MM.1S (cell line): ENCODE results near the gene PUS10.
"Not testable (repeated sequence)": the region's sequence is repeated elsewhere in the genome, so short reads cannot be mapped to it uniquely, and the experiment has no call there.

Source experiments
- DNase-seq: peaks from one replicate; pipeline ENCODE4 v3.0.0-alpha.2; 2015
- H2AFZ ChIP-seq: fragments of 300-600 bp; sonication (generic); 2 replicates; pipeline ENCODE4 v1.6.0; 2016; ENCODE audit warnings: antibody characterized with exemption, low read length
- H3F3A ChIP-seq: fragments of 300-600 bp; sonication (generic); 2 replicates; pipeline ENCODE4 v1.6.1; 2016; ENCODE audit warnings: mild to moderate bottlenecking, antibody characterized with exemption, low read length, moderate library complexity, mixed read lengths; ENCODE audit not compliant: insufficient read depth
- H3K27ac ChIP-seq: fragments of 300-600 bp; sonication (generic); 2 replicates; pipeline ENCODE4 v1.5.1; 2016; ENCODE audit warnings: mild to moderate bottlenecking, low read length
- H3K27me3 ChIP-seq: fragments of 300-600 bp; sonication (generic); replicated peaks from 2 replicates; pipeline ENCODE4 v1.6.0; 2016; ENCODE audit warnings: low read length; ENCODE audit not compliant: insufficient read depth
- H3K36me3 ChIP-seq: fragments of 300-600 bp; sonication (generic); replicated peaks from 2 replicates; pipeline ENCODE4 v1.6.1; 2016; ENCODE audit warnings: mild to moderate bottlenecking, low read length, mixed read lengths; ENCODE audit not compliant: insufficient read depth
- H3K4me1 ChIP-seq: fragments of 300-600 bp; sonication (generic); 2 replicates; pipeline ENCODE4 v1.6.1; 2016; ENCODE audit warnings: low read length, mixed read lengths
- H3K4me2 ChIP-seq: fragments of 300-600 bp; sonication (generic); 2 replicates; pipeline ENCODE4 v1.6.0; 2016; ENCODE audit warnings: low read depth, low read length
- H3K4me3 ChIP-seq: fragments of 300-600 bp; sonication (generic); 2 replicates; pipeline ENCODE4 v1.5.1; 2016; ENCODE audit warnings: low read length, mixed read lengths
- H3K79me2 ChIP-seq: fragments of 300-600 bp; sonication (generic); 2 replicates; pipeline ENCODE4 v1.6.1; 2016; ENCODE audit warnings: mixed run types, low read length, mixed read lengths
- H3K9ac ChIP-seq: fragments of 300-600 bp; sonication (generic); 2 replicates; pipeline ENCODE4 v1.6.1; 2016; ENCODE audit warnings: low read length, mixed read lengths
- H3K9me2 ChIP-seq: fragments of 300-600 bp; sonication (generic); replicated peaks from 2 replicates; pipeline ENCODE4 v1.6.1; 2016; ENCODE audit warnings: mild to moderate bottlenecking, low read length, mixed read lengths; ENCODE audit not compliant: insufficient read depth
- H3K9me3 ChIP-seq: fragments of 300-600 bp; sonication (generic); replicated peaks from 2 replicates; pipeline ENCODE4 v1.6.1; 2016; ENCODE audit warnings: mild to moderate bottlenecking, low read length, mixed read lengths; ENCODE audit not compliant: insufficient read depth
- H4K20me1 ChIP-seq: fragments of 300-600 bp; sonication (generic); 2 replicates; pipeline ENCODE4 v1.6.1; 2016; ENCODE audit warnings: mild to moderate bottlenecking, low read length, moderate library complexity, mixed read lengths; ENCODE audit not compliant: insufficient read depth
- CTCF ChIP-seq: fragments of 300-600 bp; sonication (generic); IDR thresholded peaks from 2 replicates; pipeline ENCODE4 v1.5.1; 2016; ENCODE audit warnings: antibody characterized with exemption, low read length, mixed read lengths
- EZH2 ChIP-seq: fragments of 300-600 bp; sonication (generic); optimal IDR thresholded peaks from 2 replicates; pipeline ENCODE3; 2017; ENCODE audit warnings: low read depth, mild to moderate bottlenecking, antibody characterized with exemption, low read length, mixed read lengths
- EZH2phosphoT487 ChIP-seq: fragments of 300-600 bp; sonication (generic); IDR thresholded peaks from 2 replicates; pipeline ENCODE4 v1.6.1; 2018; ENCODE audit warnings: antibody characterized with exemption, low read length

The PUS10 gene

GRCh38 chr2:61013382-61013781, 4.7 kb downstream of the PUS10 start:
- H3K4me3 ChIP-seq: no peak overlapping the region
- H3K4me1 ChIP-seq: peaks cover 7% of the 10 kb centered on the region
- TF ChIP-seq EZH2phosphoT487 (no peak), EZH2 (no peak), CTCF (no peak)
- peaks cover 22% of the 10 kb centered on the region for H3F3A ChIP-seq
- no peak overlapping the region for H2AFZ ChIP-seq
- H3K27me3 ChIP-seq: no peaks in the 10 kb centered on the region
- H3K9me3 ChIP-seq: no peaks in the 10 kb centered on the region
- H3K79me2 ChIP-seq: peaks cover 9% of the 10 kb centered on the region
- H4K20me1 ChIP-seq: no peaks in the 10 kb centered on the region
- H3K27ac ChIP-seq: no peak overlapping the region
- H3K36me3 ChIP-seq: no peaks in the 10 kb centered on the region
- no peak overlapping the region for H3K4me2 ChIP-seq
- no peak overlapping the region for H3K9ac ChIP-seq
- DNase-seq: no peak
- no peaks in the 10 kb centered on the region for H3K9me2 ChIP-seq

GRCh38 chr2:61012303-61012702, 5.8 kb downstream of the PUS10 start:
- H3K27ac ChIP-seq, H3K79me2 ChIP-seq, H3K4me2 ChIP-seq, DNase-seq, H3K27me3 ChIP-seq, H3K4me3 ChIP-seq, H3K9me3 ChIP-seq, H3K36me3 ChIP-seq, H2AFZ ChIP-seq, H3K4me1 ChIP-seq, H3K9me2 ChIP-seq, H3K9ac ChIP-seq, H4K20me1 ChIP-seq: not testable (repeated sequence)
- H3F3A ChIP-seq: peaks cover 12% of the 10 kb centered on the region

GRCh38 chr2:61011678-61012077, 6.4 kb downstream of the PUS10 start:
- Histone ChIP-seq H3K9ac (no peak overlapping the region), H3F3A (peaks cover 5% of the 10 kb centered on the region; the same call in 1 of the 2 replicates)

GRCh38 chr2:61009355-61009754, 8.7 kb downstream of the PUS10 start:
- Histone ChIP-seq H3K27me3 (no peaks in the 10 kb centered on the region), H4K20me1 (no peaks in the 10 kb centered on the region), H3K4me2 (no peak overlapping the region), H3K9ac (no peak overlapping the region), H3K4me3 (no peak overlapping the region), H3F3A (no peaks in the 10 kb centered on the region), H2AFZ (no peak overlapping the region), H3K36me3 (no peaks in the 10 kb centered on the region), H3K4me1 (no peaks in the 10 kb centered on the region), H3K9me3 (no peaks in the 10 kb centered on the region), H3K9me2 (no peaks in the 10 kb centered on the region), H3K79me2 (no peaks in the 10 kb centered on the region), H3K27ac (no peak overlapping the region)
- no peak for DNase-seq
- TF ChIP-seq EZH2 (no peak), CTCF (no peak), EZH2phosphoT487 (no peak)

More at GRCh38 chr2:61011678-61012077, 6.4 kb downstream of the PUS10 start:
- Histone ChIP-seq H4K20me1 (no peaks in the 10 kb centered on the region), H3K9me2 (no peaks in the 10 kb centered on the region), H3K4me2 (no peak overlapping the region), H3K27ac (no peak overlapping the region), H2AFZ (no peak overlapping the region), H3K27me3 (no peaks in the 10 kb centered on the region), H3K4me1 (peaks cover 7% of the 10 kb centered on the region), H3K4me3 (no peak overlapping the region), H3K9me3 (no peaks in the 10 kb centered on the region), H3K79me2 (no peaks in the 10 kb centered on the region), H3K36me3 (no peaks in the 10 kb centered on the region)
- no peak for TF ChIP-seq CTCF
- no peak for TF ChIP-seq EZH2
- no peak for TF ChIP-seq EZH2phosphoT487
- no peak for DNase-seq
